Ascending aorta (tissue), 2 donors: ENCODE results near the gene SLC15A3. TPM values are rescaled to one million over a fixed set of nuclear protein-coding genes. Genes with fewer than 3 reads are reported as not detected.

Experiments
- DNase-seq, 2 donors: peaks; one replicate each; pipeline ENCODE4 v3.0.0-alpha.2; 2019; ENCODE audit warnings: low spot score in 2 of 2
- H3K27ac ChIP-seq, 2 donors: fragments of 200-600 bp; sonication (generic); one replicate each; pipeline ENCODE4 v1.5.1; 2016 to 2017; ENCODE audit warnings: mild to moderate bottlenecking in 1 of 2
- H3K27me3 ChIP-seq: fragments of 200-600 bp; sonication (generic); one replicate; pipeline ENCODE4 v1.5.1; 2017
- H3K36me3 ChIP-seq, 2 donors: fragments of 200-600 bp; sonication (generic); one replicate each; pipeline ENCODE4 v1.5.1; 2016
- H3K4me1 ChIP-seq, 2 donors: fragments of 200-600 bp; sonication (generic); one replicate each; pipeline ENCODE4 v1.5.1; 2016 to 2017; ENCODE audit warnings: mild to moderate bottlenecking in 1 of 2
- H3K4me3 ChIP-seq, 2 donors: fragments of 200-600 bp; sonication (generic); one replicate each; pipeline ENCODE4 v1.5.1; 2016 to 2017; ENCODE audit warnings: mild to moderate bottlenecking in 1 of 2
- H3K9me3 ChIP-seq, 2 donors: fragments of 200-600 bp; sonication (generic); one replicate each; pipeline ENCODE4 v1.5.1; 2016
- CTCF ChIP-seq, 3 experiments: fragments of 200-600 bp in 2 of 3; fragments of 450-650 bp in 1 of 3; sonication (generic) in 2 of 3; IDR thresholded peaks; one replicate each; pipeline ENCODE4 v1.5.1; 2016 to 2019; ENCODE audit warnings: antibody characterized with exemption in 3 of 3, mild to moderate bottlenecking in 1 of 3, moderate library complexity in 1 of 3
- intact Hi-C: fragments of 100-400 bp; cut with DNase I; formaldehyde crosslinking; loops from one replicate; pipeline ENCODE4 v1.15.1; 2023
- total RNA-seq: library from RNA; depleted of rRNA; stranded (reverse); fragments of >200 nt; gene quantifications from one replicate; pipeline ENCODE4 v1.1.0, GENCODE V29; 2016

Gene SLC15A3
- total RNA-seq, 1 donor from 2014 or later: 27.1 TPM

DNA sequence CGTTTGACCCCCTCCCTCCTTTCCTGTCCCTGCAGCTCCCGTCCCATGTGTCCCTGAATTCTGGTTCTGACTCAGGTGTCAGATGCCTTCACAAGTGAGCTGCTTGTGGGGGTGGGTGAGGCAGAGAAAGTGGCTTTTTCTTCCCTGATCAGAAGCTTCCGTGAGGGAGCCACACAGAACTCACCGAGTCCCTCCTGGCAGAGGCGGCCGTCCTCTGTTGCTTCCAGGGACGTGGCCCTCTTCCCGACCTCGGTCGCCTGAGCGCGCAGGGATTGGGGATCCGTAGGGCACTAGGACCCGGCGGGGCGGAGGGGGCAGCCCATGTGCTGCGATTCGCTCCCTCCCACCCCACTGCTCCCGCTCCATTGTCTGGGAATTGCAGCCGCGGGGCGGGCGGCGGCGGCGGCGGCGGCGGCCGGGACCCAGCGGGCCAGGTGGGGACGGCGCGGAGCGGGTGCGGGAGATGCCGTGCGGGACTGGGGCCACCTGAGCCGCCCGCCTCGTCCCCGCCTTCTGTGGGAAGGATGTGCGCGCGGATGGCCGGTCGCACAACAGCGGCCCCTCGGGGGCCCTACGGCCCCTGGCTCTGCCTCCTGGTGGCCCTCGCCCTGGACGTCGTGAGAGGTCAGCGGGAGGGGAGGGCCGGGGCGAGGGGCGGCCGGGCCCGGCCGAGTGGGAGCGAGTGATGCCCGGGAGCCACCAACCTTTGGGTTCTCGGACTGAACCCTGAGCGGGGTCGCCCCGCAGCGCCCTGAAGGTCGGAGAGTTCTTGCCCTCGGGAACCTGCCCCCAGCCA is 27.7 kb downstream of the SLC15A3 start, which contains the start of gene TMEM132A:
TMEM132A (plus strand) TSS at position 351 of the 796 bp plus-strand sequence; CDS start at position 525, 174 bp downstream.
- TF ChIP-seq CTCF (IDR thresholded peaks at IDR 0.05): no peak
- H3K9me3 ChIP-seq: no peaks in the 10 kb centered on the region
- peak in 1 of 2 donors; percentile 79 for DNase-seq
- peaks cover 8 to 11% of the 10 kb centered on the region in 2 donors for H3K4me1 ChIP-seq
- H3K4me3 ChIP-seq: peak within 1 kb of the TSS; percentile 77 to 80
- no peak within 1 kb of the TSS for H3K27ac ChIP-seq
- no peaks in the 10 kb centered on the region for H3K27me3 ChIP-seq
- intact Hi-C loops: no loop called here
- peaks cover 33 to 40% of the 10 kb centered on the region in 2 donors for H3K36me3 ChIP-seq

GRCh38 chr11:60923800-60924109 is 28.2 kb downstream of the SLC15A3 start:
- Histone ChIP-seq H3K4me3 (peak overlapping the region; percentile 77 to 80), H3K4me1 (peaks cover 8 to 15% of the 10 kb centered on the region in 2 donors), H3K27ac (no peak overlapping the region), H3K36me3 (peaks cover 33 to 40% of the 10 kb centered on the region in 2 donors), H3K27me3 (no peaks in the 10 kb centered on the region), H3K9me3 (no peaks in the 10 kb centered on the region)
- no peak for DNase-seq
- TF ChIP-seq CTCF (IDR thresholded peaks at IDR 0.05): no peak
- intact Hi-C loops: no loop called here

DNA sequence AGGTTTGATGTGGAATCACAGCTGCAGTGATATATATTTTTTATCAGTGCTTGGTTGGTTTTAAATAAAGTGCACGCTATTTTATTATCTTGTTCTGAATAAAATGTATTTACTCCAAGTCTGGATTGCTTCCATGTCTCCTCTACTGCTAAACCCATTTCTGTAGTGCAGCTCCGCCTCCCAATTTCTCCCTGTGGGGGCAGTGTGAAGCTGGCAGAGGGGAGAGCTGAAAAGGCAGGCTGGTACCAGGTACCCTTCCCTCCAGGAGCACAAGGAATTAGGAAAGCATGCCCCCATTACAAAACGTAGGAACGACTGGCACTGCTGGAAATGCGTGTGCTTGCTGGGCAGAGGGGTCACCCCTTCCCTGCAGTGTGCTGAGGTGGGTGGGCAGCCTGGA is 28.6 kb downstream of the SLC15A3 start:
- no peak for TF ChIP-seq CTCF (IDR thresholded peaks at IDR 0.05)
- intact Hi-C loops: no loop called here
- Histone ChIP-seq H3K36me3 (peaks cover 33 to 40% of the 10 kb centered on the region in 2 donors), H3K27ac (no peak overlapping the region), H3K4me1 (peaks cover 8 to 15% of the 10 kb centered on the region in 2 donors), H3K9me3 (no peaks in the 10 kb centered on the region), H3K27me3 (no peaks in the 10 kb centered on the region), H3K4me3 (no peak overlapping the region)
- DNase-seq: no peak

DNA sequence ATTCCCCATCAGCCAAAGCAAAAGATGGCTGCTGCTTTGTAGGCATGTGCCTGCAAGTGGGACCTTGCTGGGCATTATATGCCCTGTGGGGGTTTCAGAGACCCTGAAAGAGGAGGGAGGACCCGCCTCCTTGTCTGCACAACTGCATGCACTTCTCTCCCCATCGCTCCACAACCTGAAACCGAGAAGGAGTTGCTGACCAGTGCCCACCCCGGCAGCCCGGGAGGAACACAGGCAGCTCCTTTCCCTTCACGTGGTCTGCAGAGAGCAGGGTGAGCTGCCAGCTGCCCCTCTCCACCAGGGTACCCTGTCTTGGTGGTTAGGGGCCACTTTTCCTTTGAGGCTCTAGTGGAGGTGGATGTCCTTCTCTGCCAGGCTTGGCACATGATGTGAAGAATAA is 29.1 kb downstream of the SLC15A3 start:
- Histone ChIP-seq H3K27ac (no peak overlapping the region), H3K4me1 (peaks cover 8 to 15% of the 10 kb centered on the region in 2 donors), H3K27me3 (no peaks in the 10 kb centered on the region), H3K36me3 (peaks cover 33 to 40% of the 10 kb centered on the region in 2 donors), H3K9me3 (no peaks in the 10 kb centered on the region), H3K4me3 (no peak overlapping the region)
- intact Hi-C loops: no loop called here
- DNase-seq: no peak
- no peak for TF ChIP-seq CTCF (IDR thresholded peaks at IDR 0.05)

GRCh38 chr11:60921777-60922335 is 30.1 kb downstream of the SLC15A3 start:
- intact Hi-C loops: no loop called here
- Histone ChIP-seq H3K9me3 (no peaks in the 10 kb centered on the region), H3K36me3 (peaks cover 33 to 40% of the 10 kb centered on the region in 2 donors), H3K4me1 (peaks cover 8 to 17% of the 10 kb centered on the region in 2 donors), H3K27me3 (no peaks in the 10 kb centered on the region), H3K4me3 (no peak overlapping the region), H3K27ac (no peak overlapping the region)
- no peak for TF ChIP-seq CTCF (IDR thresholded peaks at IDR 0.05)
- no peak for DNase-seq
